Measurements from ENCODE around the gene MKRN2. TPM values are rescaled to one million over a fixed set of nuclear protein-coding genes. Genes with fewer than 3 reads are reported as not detected.
"Not testable (repeated sequence)": the region's sequence is repeated elsewhere in the genome, so short reads cannot be mapped to it uniquely, and the experiment has no call there.

The MKRN2 gene
- total RNA-seq, 2 donors from 2014 or later, result 21.6 to 23.9 TPM

- intact Hi-C loops (cut with DNase I), result no loop called here
- no peak for DNase-seq (ENCODE audit: low spot score)
These were observed 63.8 kb downstream of the MKRN2 start for GRCh38 chr3:12620729-12621128.

DNA sequence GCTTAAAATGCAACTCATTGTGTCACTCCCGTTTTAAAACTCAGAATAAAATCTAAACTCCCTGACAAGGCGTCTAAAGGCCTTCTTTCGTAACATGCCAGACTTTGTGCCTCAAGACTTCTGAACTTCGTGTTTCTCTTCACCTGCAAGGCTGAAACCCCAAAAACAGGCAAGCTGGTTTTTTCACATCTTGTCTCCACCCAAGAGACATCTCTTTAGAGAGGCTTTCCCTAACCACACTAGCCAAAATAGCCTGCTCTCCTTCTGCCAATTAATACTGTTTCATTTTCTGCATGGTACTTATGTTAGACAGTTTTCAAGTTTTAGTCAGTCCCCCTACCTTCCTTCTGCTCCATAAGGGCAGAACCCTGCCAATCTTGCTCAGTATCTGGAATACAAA, 65.4 kb downstream of the MKRN2 start:
- intact Hi-C loops (cut with DNase I), result no loop called here
- DNase-seq (ENCODE audit: low spot score), result no peak

DNA sequence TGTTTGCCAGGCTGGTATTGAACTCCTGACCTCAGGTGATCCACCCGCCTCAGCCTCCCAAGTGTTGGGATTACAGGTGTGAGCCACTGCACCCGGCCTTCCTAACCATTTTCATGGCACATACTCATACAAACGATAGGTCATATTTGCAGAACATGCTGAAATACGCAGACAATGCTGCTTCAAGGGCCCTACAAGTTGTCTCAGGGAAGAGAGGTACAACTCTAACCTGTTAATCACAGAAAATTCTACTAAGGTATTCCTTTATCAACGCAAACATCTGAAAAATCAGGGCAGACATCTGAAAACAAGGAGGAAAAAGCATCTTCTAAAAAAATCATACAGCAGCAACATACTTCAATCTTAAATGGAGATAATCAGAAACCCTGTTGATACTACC, 67.2 kb downstream of the MKRN2 start:
- DNase-seq (ENCODE audit: low spot score), result no peak
- intact Hi-C loops (cut with DNase I), result no loop called here

DNA sequence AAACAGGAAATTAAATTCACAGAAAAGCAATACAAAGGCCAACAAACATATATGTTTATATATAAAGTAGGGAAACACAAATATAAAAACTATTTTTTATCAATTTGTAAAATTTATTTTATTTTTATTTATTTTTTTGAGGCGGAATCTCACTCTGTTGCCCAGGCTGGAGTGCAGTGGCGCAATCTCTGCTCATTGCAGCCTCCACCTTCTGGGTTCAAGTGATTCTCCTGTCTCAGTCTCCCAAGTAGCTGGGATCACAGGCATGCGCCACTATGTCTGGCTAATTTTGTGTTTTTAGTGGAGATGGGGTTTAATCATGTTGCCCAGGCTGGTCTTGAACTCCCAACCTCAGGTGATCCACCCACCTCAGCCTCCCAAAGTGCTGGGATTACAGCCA, 68.1 kb downstream of the MKRN2 start:
- DNase-seq (ENCODE audit: low spot score); intact Hi-C loops (cut with DNase I): not testable (repeated sequence)

DNA sequence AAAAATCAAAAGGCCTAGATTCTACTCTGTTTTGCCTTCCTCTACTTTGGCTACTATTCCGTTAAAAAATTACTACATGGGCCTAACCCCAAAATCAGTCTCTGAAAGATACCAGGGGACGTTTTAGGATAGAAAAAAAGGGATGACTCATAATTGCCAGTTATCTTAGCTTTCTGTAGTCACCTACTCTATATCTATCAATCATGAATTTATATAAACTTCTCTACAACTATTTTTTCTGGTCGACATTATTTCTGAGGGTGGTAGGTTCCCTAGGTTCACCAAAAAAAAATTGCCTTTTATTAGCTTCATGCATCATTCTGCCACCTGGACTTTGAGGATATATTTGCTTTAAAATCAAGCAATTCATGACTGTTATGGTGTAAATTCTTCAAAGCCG, 70.5 kb downstream of the MKRN2 start:
- no peak for DNase-seq (ENCODE audit: low spot score)
- intact Hi-C loops (cut with DNase I), result no loop called here

- intact Hi-C loops (cut with DNase I), result no loop called here
- no peak for DNase-seq (ENCODE audit: low spot score)
These were observed 71.9 kb downstream of the MKRN2 start for GRCh38 chr3:12628813-12629212.

DNA sequence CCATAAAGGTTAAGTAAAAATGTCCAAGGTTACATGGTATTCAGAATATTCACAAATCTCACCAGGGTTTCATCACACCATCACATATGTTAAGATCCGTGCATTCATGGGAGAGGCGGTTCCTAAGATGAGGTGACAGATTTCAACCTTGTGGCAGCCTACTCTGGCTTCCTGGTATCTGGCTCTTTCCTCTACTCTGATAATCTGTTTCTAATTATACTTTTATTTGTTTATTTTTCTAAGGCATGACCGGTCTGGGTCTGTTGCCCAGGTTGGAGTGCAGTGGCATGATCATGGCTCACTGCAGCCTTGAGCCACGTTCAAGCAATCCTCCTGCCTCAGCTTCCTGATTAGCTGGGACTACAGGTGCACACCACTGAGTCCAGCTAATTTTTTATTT, 72.7 kb downstream of the MKRN2 start:
- intact Hi-C loops (cut with DNase I), result no loop called here
- no peak for DNase-seq (ENCODE audit: low spot score)

DNA sequence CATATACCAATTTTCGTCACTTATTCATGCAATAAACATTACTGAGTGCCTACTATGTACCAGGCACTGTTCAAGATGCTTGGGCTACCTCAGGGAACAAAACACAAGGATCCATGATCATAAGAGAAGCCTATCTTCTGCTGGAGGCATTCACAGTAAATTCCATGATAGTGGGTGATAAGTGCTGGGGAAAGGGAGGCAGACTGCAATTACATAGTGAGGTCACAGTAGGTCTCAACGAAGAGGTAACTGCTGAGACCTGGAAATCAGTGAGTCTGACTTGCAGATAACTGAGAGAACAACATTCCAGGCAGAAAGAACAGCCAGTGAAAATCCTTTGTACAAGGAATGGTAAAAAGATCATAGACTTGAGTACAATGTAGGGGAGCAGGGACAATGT, 73.4 kb downstream of the MKRN2 start:
- intact Hi-C loops (cut with DNase I), result no loop called here
- no peak for DNase-seq (ENCODE audit: low spot score)

GRCh38 chr3:12630843-12631242, 74.0 kb downstream of the MKRN2 start:
- DNase-seq (ENCODE audit: low spot score); intact Hi-C loops (cut with DNase I): not testable (repeated sequence)

GRCh38 chr3:12632523-12632922, 75.6 kb downstream of the MKRN2 start:
- intact Hi-C loops (cut with DNase I), result no loop called here
- DNase-seq (ENCODE audit: low spot score), result no peak

DNA sequence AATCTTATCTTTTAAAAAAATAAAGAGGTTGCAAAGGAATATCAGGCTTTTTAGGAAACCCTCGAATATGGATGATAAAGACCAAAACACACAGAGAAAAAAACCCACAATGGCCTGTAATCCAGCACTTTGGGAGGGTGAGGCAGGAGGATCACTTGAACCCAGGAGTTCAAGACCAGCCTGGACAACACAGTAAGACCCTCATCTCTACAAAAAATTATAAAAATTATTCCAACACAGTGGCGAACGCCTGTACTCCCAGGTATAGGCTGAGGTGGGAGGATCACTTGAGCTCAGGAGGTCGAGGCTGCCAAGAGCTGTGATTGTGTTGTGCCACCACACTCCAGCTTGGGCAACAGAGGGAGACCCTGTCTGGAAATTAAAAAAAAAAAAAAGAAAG, 76.2 kb downstream of the MKRN2 start:
- intact Hi-C loops (cut with DNase I), result no loop called here
- DNase-seq (ENCODE audit: low spot score), result no peak

Other genes with a start within 250 kb of the MKRN2 start
- gene TSEN2, start 72.6 kb upstream of the MKRN2 start, total RNA-seq, result 10 to 100 TPM; 13.8 TPM
- gene MKRN2OS, start 11.6 kb upstream of the MKRN2 start, total RNA-seq, result not detected
- gene RAF1, start 107.0 kb downstream of the MKRN2 start, total RNA-seq, result 10 to 100 TPM; 73.9 to 85.4 TPM
- not detected for gene TMEM40, start 202.2 kb downstream of the MKRN2 start, total RNA-seq
- gene CAND2, start 239.6 kb downstream of the MKRN2 start, total RNA-seq, result 10 to 100 TPM; 13.1 to 16.8 TPM